H9 (cell line): Measurements from ENCODE around the gene NCF1. TPM values are rescaled to one million over a fixed set of nuclear protein-coding genes. Genes with fewer than 3 reads are reported as not detected.
"Not testable (repeated sequence)": the region's sequence is repeated elsewhere in the genome, so short reads cannot be mapped to it uniquely, and the experiment has no call there.

ENCODE experiments used
- DNase-seq: peaks from one replicate; pipeline ENCODE4 v3.0.0-alpha.2; 2017
- H2AFZ ChIP-seq: one replicate; pipeline ENCODE4 v1.6.1; 2013; ENCODE audit warnings: mild to moderate bottlenecking, low read length, control low read depth, moderate library complexity
- H2AK5ac ChIP-seq: 2 replicates; pipeline ENCODE4 v1.6.1; 2013; ENCODE audit warnings: low read length, control low read depth, mixed read lengths; ENCODE audit not compliant: insufficient read length
- H2BK120ac ChIP-seq: one replicate; pipeline ENCODE4 v1.6.1; 2013; ENCODE audit warnings: low read depth, mild to moderate bottlenecking, low read length, control low read depth, inconsistent platforms; ENCODE audit not compliant: poor library complexity, severe bottlenecking
- H2BK12ac ChIP-seq: 2 replicates; pipeline ENCODE4 v1.6.1; 2013; ENCODE audit warnings: low read length, control low read depth, mixed read lengths, low read depth; ENCODE audit not compliant: insufficient read length
- H2BK15ac ChIP-seq: 2 replicates; pipeline ENCODE4 v1.6.1; 2013; ENCODE audit warnings: low read depth, low read length, control low read depth
- H2BK20ac ChIP-seq: one replicate; pipeline ENCODE4 v1.6.1; 2013; ENCODE audit warnings: low read depth, mild to moderate bottlenecking, low read length, control low read depth, inconsistent platforms; ENCODE audit not compliant: poor library complexity, severe bottlenecking
- H2BK5ac ChIP-seq: 2 replicates; pipeline ENCODE4 v1.6.1; 2013; ENCODE audit warnings: low read length, control low read depth, mixed read lengths; ENCODE audit not compliant: insufficient read length
- H3K14ac ChIP-seq: 2 replicates; pipeline ENCODE4 v1.6.1; 2013; ENCODE audit warnings: low read length, control low read depth; ENCODE audit not compliant: insufficient read depth
- H3K18ac ChIP-seq: 2 replicates; pipeline ENCODE4 v1.6.1; 2013; ENCODE audit warnings: low read depth, mild to moderate bottlenecking, mixed read lengths, low read length, control low read depth; ENCODE audit not compliant: insufficient read length
- H3K23ac ChIP-seq: 2 replicates; pipeline ENCODE4 v1.6.1; 2013; ENCODE audit warnings: low read length, control low read depth, mixed read lengths, low read depth; ENCODE audit not compliant: insufficient read length
- H3K23me2 ChIP-seq: 2 replicates; pipeline ENCODE4 v1.6.1; 2013; ENCODE audit warnings: low read depth, mild to moderate bottlenecking, mixed read lengths, low read length, control low read depth; ENCODE audit not compliant: insufficient read length, poor library complexity, severe bottlenecking
- H3K27ac ChIP-seq: 2 replicates; pipeline ENCODE4 v1.5.1; 2013; ENCODE audit warnings: low read length, control low read depth, mixed read lengths, low read depth; ENCODE audit not compliant: insufficient read length
- H3K27me3 ChIP-seq: 2 replicates; pipeline ENCODE4 v1.6.1; 2013; ENCODE audit warnings: low read length, control low read depth, inconsistent platforms; ENCODE audit not compliant: insufficient read depth
- H3K4ac ChIP-seq: 2 replicates; pipeline ENCODE4 v1.6.1; 2013; ENCODE audit warnings: low read depth, mild to moderate bottlenecking, control low read depth, inconsistent platforms, low read length, moderate library complexity
- H3K4me1 ChIP-seq: 2 replicates; pipeline ENCODE4 v1.6.1; 2013; ENCODE audit warnings: low read length, control low read depth, inconsistent platforms; ENCODE audit not compliant: insufficient read depth
- H3K4me2 ChIP-seq: 2 replicates; pipeline ENCODE4 v1.6.1; 2013; ENCODE audit warnings: low read length, control low read depth, mixed read lengths; ENCODE audit not compliant: insufficient read length, insufficient read depth
- H3K56ac ChIP-seq: 2 replicates; pipeline ENCODE4 v1.6.1; 2013; ENCODE audit warnings: low read depth, mild to moderate bottlenecking, mixed read lengths, low read length, control low read depth; ENCODE audit not compliant: insufficient read length
- H3K79me1 ChIP-seq: 2 replicates; pipeline ENCODE4 v1.6.1; 2013; ENCODE audit warnings: low read depth, mild to moderate bottlenecking, moderate library complexity, low read length, control low read depth, inconsistent platforms; ENCODE audit not compliant: insufficient read depth, poor library complexity, severe bottlenecking
- H3K79me2 ChIP-seq: 2 replicates; pipeline ENCODE4 v1.6.1; 2013; ENCODE audit warnings: low read length, control low read depth, inconsistent platforms; ENCODE audit not compliant: insufficient read depth
- H3K9ac ChIP-seq: 2 replicates; pipeline ENCODE4 v1.6.1; 2013; ENCODE audit warnings: low read length, control low read depth, mixed read lengths; ENCODE audit not compliant: insufficient read length; ENCODE audit errors: extremely low read depth
- H3K9me3 ChIP-seq: one replicate; pipeline ENCODE4 v1.6.1; 2013; ENCODE audit warnings: low read depth, low read length, inconsistent platforms; ENCODE audit not compliant: control insufficient read depth
- H3T11ph ChIP-seq: one replicate; pipeline ENCODE4 v1.6.1; 2013; ENCODE audit warnings: mild to moderate bottlenecking, low read length, control low read depth, inconsistent platforms
- H4K20me1 ChIP-seq: one replicate; pipeline ENCODE4 v1.6.1; 2013; ENCODE audit not compliant: control insufficient read depth, insufficient read length, insufficient read depth
- H4K5ac ChIP-seq: 2 replicates; pipeline ENCODE4 v1.6.1; 2013; ENCODE audit warnings: low read depth, mild to moderate bottlenecking, mixed read lengths, low read length, control low read depth; ENCODE audit not compliant: insufficient read length
- H4K8ac ChIP-seq: replicated peaks from 2 replicates; pipeline ENCODE4 v1.6.1; 2013; ENCODE audit warnings: low read length, control low read depth, mixed read lengths, low read depth; ENCODE audit not compliant: insufficient read length
- H4K91ac ChIP-seq: 2 replicates; pipeline ENCODE4 v1.6.1; 2013; ENCODE audit warnings: low read depth, mild to moderate bottlenecking, moderate library complexity, mixed read lengths, low read length, control low read depth; ENCODE audit not compliant: insufficient read length
- H3K27ac Mint-ChIP-seq, 3 experiments: 2 replicates in 2 of 3; 3 replicates in 1 of 3; pipeline ENCODE4 v1.8.0; 2020 to 2021; ENCODE audit warnings: mixed read lengths in 3 of 3, mild to moderate bottlenecking in 1 of 3, moderate library complexity in 1 of 3
- H3K27me3 Mint-ChIP-seq: 2 replicates; pipeline ENCODE4 v1.8.0; 2021; ENCODE audit warnings: low read depth, mild to moderate bottlenecking, moderate library complexity, mixed read lengths
- H3K36me3 Mint-ChIP-seq, 3 experiments: 2 replicates in 2 of 3; 3 replicates in 1 of 3; pipeline ENCODE4 v1.8.0; 2020 to 2021; ENCODE audit warnings: low read depth in 3 of 3, mixed read lengths in 3 of 3; ENCODE audit not compliant: insufficient read depth in 1 of 3
- H3K4me1 Mint-ChIP-seq, 2 experiments: 2 replicates each; pipeline ENCODE4 v1.8.0; 2020; ENCODE audit warnings: mixed read lengths in 2 of 2
- H3K4me3 Mint-ChIP-seq, 2 experiments: 2 replicates in 1 of 2; 3 replicates in 1 of 2; pipeline ENCODE4 v1.8.0; 2020 to 2021; ENCODE audit warnings: mild to moderate bottlenecking in 2 of 2, mixed read lengths in 2 of 2, moderate library complexity in 1 of 2
- H3K9me3 Mint-ChIP-seq, 2 experiments: 2 replicates in 1 of 2; 3 replicates in 1 of 2; pipeline ENCODE4 v1.8.0; 2020; ENCODE audit warnings: mild to moderate bottlenecking in 2 of 2, mixed read lengths in 2 of 2, moderate library complexity in 1 of 2
- WGBS: extraction: QIAGEN DNeasy Blood & Tissue Kit; methylation state at CpG from one replicate; pipeline ENCODE4 v1.1.7; 2013; ENCODE audit warnings: missing lambda C conversion rate, low lambda C conversion rate, mixed read lengths; ENCODE audit not compliant: insufficient read length; ENCODE audit errors: extremely low coverage; 5-methylcytosine and 5-hydroxymethylcytosine counted together
- total RNA-seq: library from RNA; stranded (reverse); gene quantifications from 2 replicates; pipeline ENCODE4 v1.2.1, GENCODE V29; 2021

The NCF1 gene
- total RNA-seq, 1 experiment from 2014 or later: 0.63 TPM

DNA sequence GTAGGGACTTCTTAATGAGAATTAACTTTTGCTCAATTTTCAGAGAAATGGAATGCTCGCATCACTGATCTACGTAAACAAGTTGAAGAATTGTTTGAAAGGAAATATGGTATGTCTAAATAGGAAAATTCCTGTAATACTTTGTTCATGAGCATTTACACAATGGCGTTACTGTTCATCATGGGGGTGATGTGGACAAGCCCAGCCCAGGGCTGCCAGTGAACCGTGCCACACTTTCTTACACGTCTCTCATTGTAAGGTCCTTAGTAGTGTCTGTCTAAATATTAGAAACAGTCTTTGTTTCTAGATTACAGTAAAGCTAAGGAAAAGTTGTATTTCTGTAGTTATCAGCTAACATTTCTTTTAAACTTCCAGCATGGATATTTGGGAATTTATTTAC lies 43.6 kb upstream of the NCF1 start:
- not testable (repeated sequence) for H3K9me3 Mint-ChIP-seq, H3T11ph ChIP-seq, H3K79me1 ChIP-seq, H2BK5ac ChIP-seq, H2BK15ac ChIP-seq, H3K27me3 Mint-ChIP-seq, DNase-seq, H3K27me3 ChIP-seq, H3K4me3 Mint-ChIP-seq, H3K4ac ChIP-seq, H3K27ac Mint-ChIP-seq, H2BK12ac ChIP-seq, H3K79me2 ChIP-seq, H2BK120ac ChIP-seq, H4K8ac ChIP-seq, H3K14ac ChIP-seq, H3K4me2 ChIP-seq, H4K91ac ChIP-seq, H3K9ac ChIP-seq, H4K20me1 ChIP-seq, H3K56ac ChIP-seq, H2AK5ac ChIP-seq, H3K9me3 ChIP-seq, H3K23me2 ChIP-seq, H3K18ac ChIP-seq, H3K4me1 Mint-ChIP-seq, H3K27ac ChIP-seq, H4K5ac ChIP-seq, H3K23ac ChIP-seq, H2BK20ac ChIP-seq, H2AFZ ChIP-seq, H3K4me1 ChIP-seq
- no CpG with 5 or more reads among the region's 5 CpGs for WGBS
- H3K36me3 Mint-ChIP-seq: peaks cover 6 to 24% (median 19%) of the 10 kb centered on the region in 3 experiments; a peak in 6 of 7 replicates

DNA sequence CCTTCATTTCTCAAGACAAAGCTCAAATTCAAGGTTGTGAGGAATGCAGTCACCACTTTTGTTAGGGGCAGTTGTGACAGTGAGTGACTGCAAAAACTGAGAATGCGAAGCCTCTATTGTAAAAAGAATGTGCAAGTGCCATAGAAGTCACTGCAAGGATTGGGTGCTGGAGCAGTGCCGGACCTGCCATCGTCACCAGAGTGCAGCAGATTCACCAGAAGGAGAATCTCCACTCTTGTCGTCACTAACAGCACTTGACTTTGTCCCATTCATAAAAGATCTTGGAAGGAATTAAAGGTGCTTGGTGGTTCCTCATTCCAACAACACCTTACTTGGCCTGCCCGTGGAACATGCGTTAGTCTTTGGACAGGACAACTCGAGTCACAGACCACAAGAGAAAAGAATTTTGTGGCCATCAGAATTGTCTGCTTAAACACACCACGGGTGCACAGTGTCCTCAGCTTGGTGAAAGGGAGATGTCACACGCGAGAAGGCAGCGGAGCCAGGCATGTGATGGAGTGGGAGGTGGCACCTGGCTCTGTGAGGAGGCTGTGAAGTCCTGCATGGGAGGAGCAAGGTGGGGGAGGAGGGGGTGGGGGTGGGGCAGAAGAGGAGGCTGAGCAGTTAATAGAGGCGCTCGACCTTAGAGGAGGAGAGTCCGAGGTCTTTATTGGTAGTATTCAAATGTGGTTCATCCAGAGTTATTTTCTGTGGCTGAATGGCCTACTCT lies 33.7 kb upstream of the NCF1 start:
- not testable (repeated sequence) for H3K9ac ChIP-seq, H3K27me3 ChIP-seq, H3K27me3 Mint-ChIP-seq, H3K27ac Mint-ChIP-seq, H4K8ac ChIP-seq, H2BK5ac ChIP-seq, H3K9me3 ChIP-seq, H3K27ac ChIP-seq, H3K36me3 Mint-ChIP-seq, H2BK15ac ChIP-seq, H3K4me1 ChIP-seq, H3K4me3 Mint-ChIP-seq, H3K79me1 ChIP-seq, H3K9me3 Mint-ChIP-seq, H2AFZ ChIP-seq, H3K56ac ChIP-seq, H3K4ac ChIP-seq, H2AK5ac ChIP-seq, H3K79me2 ChIP-seq, H3K23me2 ChIP-seq, H4K91ac ChIP-seq, DNase-seq, H3K23ac ChIP-seq, H3K18ac ChIP-seq, H2BK120ac ChIP-seq, H2BK20ac ChIP-seq, H3T11ph ChIP-seq, H3K14ac ChIP-seq, H4K5ac ChIP-seq, H4K20me1 ChIP-seq, H3K4me2 ChIP-seq, H2BK12ac ChIP-seq, H3K4me1 Mint-ChIP-seq
- no CpG with 5 or more reads among the region's 14 CpGs for WGBS
